GM18951 (cell line): ENCODE data around the gene PKP1.

Source experiments
- POLR2A ChIP-seq: IDR thresholded peaks from 4 replicates; pipeline ENCODE4 v1.6.1; 2011; ENCODE audit warnings: mild to moderate bottlenecking; ENCODE audit not compliant: insufficient read length, insufficient read depth; ENCODE audit errors: extremely low read depth
- in situ Hi-C: fragments of 300-500 bp; cut with MboI; formaldehyde crosslinking; loops from one replicate; pipeline ENCODE4 v1.12.0; 2022; ENCODE audit warnings: low sequenced_read_pairs, mixed read lengths, inconsistent platforms; ENCODE audit not compliant: unreplicated experiment

PKP1 gene

GRCh38 chr1:201325678-201326060, 42.4 kb downstream of the PKP1 start:
- TF ChIP-seq POLR2A: no peak

GRCh38 chr1:201326710-201327109, 43.4 kb downstream of the PKP1 start:
- in situ Hi-C loops: no loop called here
- no peak for TF ChIP-seq POLR2A

More at GRCh38 chr1:201325678-201326060, 42.4 kb downstream of the PKP1 start:
- in situ Hi-C loops: no loop called here

GRCh38 chr1:201327687-201328240, 44.5 kb downstream of the PKP1 start:
- TF ChIP-seq POLR2A: no peak
- in situ Hi-C loops: no loop called here

GRCh38 chr1:201328576-201328975, 45.3 kb downstream of the PKP1 start:
- in situ Hi-C loops: no loop called here
- no peak for TF ChIP-seq POLR2A

- in situ Hi-C loops: no loop called here
- TF ChIP-seq POLR2A: no peak
Measured at GRCh38 chr1:201329286-201329685, 46.0 kb downstream of the PKP1 start.

GRCh38 chr1:201329801-201330200, 46.5 kb downstream of the PKP1 start:
- no peak for TF ChIP-seq POLR2A
- in situ Hi-C loops: no loop called here

- in situ Hi-C loops: no loop called here
- no peak for TF ChIP-seq POLR2A
Measured at GRCh38 chr1:201330541-201330940, 47.2 kb downstream of the PKP1 start.

GRCh38 chr1:201331166-201331565, 47.9 kb downstream of the PKP1 start:
- no peak for TF ChIP-seq POLR2A
- in situ Hi-C loops: no loop called here

GRCh38 chr1:201332021-201332420, 48.7 kb downstream of the PKP1 start:
- in situ Hi-C loops: no loop called here
- TF ChIP-seq POLR2A: no peak

GRCh38 chr1:201332616-201333335, 49.5 kb downstream of the PKP1 start:
- in situ Hi-C loops: no loop called here
- TF ChIP-seq POLR2A: no peak

GRCh38 chr1:201334325-201335173, 51.2 kb downstream of the PKP1 start:
- in situ Hi-C loops: no loop called here
- TF ChIP-seq POLR2A: no peak

- no peak for TF ChIP-seq POLR2A
- in situ Hi-C loops: no loop called here
Measured at GRCh38 chr1:201335174-201335870, 52.0 kb downstream of the PKP1 start.

GRCh38 chr1:201335901-201336300, 52.6 kb downstream of the PKP1 start:
- in situ Hi-C loops: no loop called here
- TF ChIP-seq POLR2A: no peak
